Urinary bladder (tissue), 4 donors: ENCODE measurements around the gene ZNF800. TPM values are rescaled to one million over a fixed set of nuclear protein-coding genes. Genes with fewer than 3 reads are reported as not detected.

ENCODE experiments used
- DNase-seq: peaks from one replicate; pipeline ENCODE4 v3.0.0-alpha.2; 2015; ENCODE audit errors: extremely low spot score
- H3K27ac ChIP-seq: one replicate; pipeline ENCODE4 v1.5.1; 2013; ENCODE audit warnings: low read depth, mild to moderate bottlenecking, moderate library complexity
- H3K36me3 ChIP-seq: one replicate; pipeline ENCODE4 v1.6.1; 2013; ENCODE audit warnings: mild to moderate bottlenecking, moderate library complexity; ENCODE audit not compliant: insufficient read depth
- H3K4me1 ChIP-seq: one replicate; pipeline ENCODE4 v1.6.1; 2013; ENCODE audit warnings: mild to moderate bottlenecking, moderate library complexity; ENCODE audit not compliant: insufficient read depth
- H3K4me3 ChIP-seq: one replicate; pipeline ENCODE4 v1.5.1; 2013; ENCODE audit warnings: low read depth, low read length
- WGBS: extraction: QIAGEN DNeasy Blood & Tissue Kit; methylation state at CpG from one replicate; pipeline ENCODE4 v1.1.7; 2013; 5-methylcytosine and 5-hydroxymethylcytosine counted together
- polyA plus RNA-seq: library from polyadenylated mRNA; stranded (reverse); fragments of 200-250 nt; gene quantifications from one replicate; pipeline ENCODE4 v1.2.3, GENCODE V29; 2013
- total RNA-seq: library from RNA; depleted of rRNA; stranded (reverse); fragments of >200 nt; gene quantifications from one replicate; pipeline ENCODE4 v1.2.3, GENCODE V29; 2014
- donor health status: healthy with polysubstance abuse.
- donor health status: healthy.

Gene ZNF800
- total and polyA plus RNA-seq, 2 donors, result 9.8 to 42.5 TPM

DNA sequence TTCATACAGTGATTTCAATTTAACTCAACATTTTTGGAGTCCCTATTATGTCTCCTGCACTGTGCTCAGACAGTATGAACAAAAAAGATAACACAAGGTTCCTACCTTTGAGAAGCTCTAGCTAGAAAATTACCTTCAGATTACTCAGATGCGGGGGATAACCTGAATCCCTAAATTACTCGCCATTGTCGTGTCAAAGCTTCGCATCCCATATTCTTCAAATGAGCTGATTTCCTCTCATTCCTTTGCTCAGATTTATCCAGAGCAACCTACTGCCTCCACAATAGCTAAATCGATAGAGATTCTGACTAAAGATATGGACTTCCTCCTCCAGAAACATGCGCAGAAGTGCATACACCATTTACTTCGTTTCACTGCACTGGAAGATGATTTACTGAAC, 42.6 kb downstream of the ZNF800 start:
- no peak for DNase-seq
- Histone ChIP-seq H3K4me1 (no peaks in the 10 kb centered on the region), H3K4me3 (no peak overlapping the region), H3K27ac (no peak overlapping the region), H3K36me3 (no peaks in the 10 kb centered on the region)
- WGBS, result 89% methylated on average over 7 of the region's 7 CpGs

DNA sequence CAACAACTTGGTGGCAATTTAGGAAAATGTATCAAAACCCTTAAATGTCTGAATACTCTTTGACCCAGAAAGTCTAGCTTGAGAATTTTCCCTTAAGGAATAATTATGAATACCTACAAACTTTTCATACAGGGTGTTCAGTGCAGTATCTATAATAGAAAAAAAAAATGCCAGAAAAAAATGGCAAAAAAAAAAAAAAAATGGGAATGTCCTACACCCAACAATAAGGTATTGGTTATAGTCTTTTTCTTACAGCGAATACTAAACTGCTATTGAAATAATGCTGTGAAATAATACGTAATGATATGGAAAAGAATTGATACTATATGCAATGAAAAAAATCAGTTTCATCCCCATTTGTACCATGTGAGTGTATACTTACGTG, 44.3 kb downstream of the ZNF800 start:
- WGBS, result 95% methylated on average over 3 of the region's 3 CpGs
- no peak overlapping the region for H3K27ac ChIP-seq
- H3K4me1 ChIP-seq, result no peaks in the 10 kb centered on the region
- H3K4me3 ChIP-seq, result peak overlapping the region; percentile 43
- DNase-seq, result no peak
- no peaks in the 10 kb centered on the region for H3K36me3 ChIP-seq

DNA sequence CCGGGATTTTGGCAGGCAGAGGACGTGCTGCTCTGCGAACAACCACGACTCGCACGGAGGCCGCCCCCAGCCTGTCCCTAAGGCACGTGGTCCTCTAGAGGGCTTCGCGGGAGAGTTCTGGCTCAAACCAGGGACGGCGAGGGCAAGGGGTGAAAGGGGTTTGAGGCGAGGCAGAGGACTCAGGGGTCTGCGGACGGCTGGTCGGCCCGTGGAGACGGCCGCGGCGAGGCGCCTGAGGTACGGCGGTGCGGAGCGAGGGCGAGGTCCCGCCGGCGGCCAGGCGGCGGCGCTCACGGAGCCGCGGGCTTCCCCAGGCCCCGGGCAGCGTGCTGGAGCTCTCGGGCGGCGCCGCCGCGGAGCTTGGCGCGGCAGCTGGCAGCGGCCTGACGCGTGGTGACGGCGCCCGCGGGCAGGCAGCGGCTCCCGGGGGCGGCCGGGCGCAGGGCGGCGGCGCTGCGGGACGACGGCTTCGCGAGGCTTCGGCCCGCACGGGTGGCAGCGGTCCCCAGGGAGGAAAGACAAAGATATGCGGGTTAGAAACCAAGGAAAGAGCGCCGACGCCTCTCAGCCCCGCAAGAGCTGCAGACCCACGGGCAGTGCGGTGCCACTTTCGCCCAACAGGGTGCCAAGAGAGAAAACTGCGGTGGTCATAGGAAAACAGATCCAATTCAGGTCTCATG, 44.8 kb downstream of the ZNF800 start:
- 2% methylated on average over 79 of the region's 79 CpGs for WGBS
- Histone ChIP-seq H3K27ac (no peak overlapping the region), H3K36me3 (no peaks in the 10 kb centered on the region), H3K4me3 (peak overlapping the region; percentile 43), H3K4me1 (no peaks in the 10 kb centered on the region)
- no peak for DNase-seq

GRCh38 chr7:127346575-127347256, 45.8 kb downstream of the ZNF800 start:
- DNase-seq, result no peak
- Histone ChIP-seq H3K27ac (no peak overlapping the region), H3K36me3 (no peaks in the 10 kb centered on the region), H3K4me1 (no peaks in the 10 kb centered on the region), H3K4me3 (no peak overlapping the region)
- WGBS, result 83% methylated on average over 9 of the region's 9 CpGs

DNA sequence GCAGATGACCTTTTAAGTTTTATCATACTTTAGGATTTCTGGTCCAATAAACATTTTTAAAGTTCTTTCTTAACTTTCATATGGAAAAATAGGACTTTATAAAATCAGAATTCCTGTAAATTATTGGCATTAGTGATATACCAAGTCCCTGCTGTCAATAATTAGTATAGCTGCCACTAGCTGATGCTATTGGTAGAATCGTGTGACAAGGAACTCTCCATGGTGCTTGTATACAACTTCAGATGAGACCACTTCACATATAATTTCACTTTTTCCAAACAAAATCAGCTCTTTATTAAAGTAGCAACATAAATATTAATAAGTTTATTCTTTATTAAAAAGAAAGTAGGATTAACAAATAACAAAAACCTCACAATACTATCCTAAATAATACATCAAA, 49.9 kb downstream of the ZNF800 start:
- Histone ChIP-seq H3K36me3 (no peaks in the 10 kb centered on the region), H3K27ac (no peak overlapping the region), H3K4me1 (no peaks in the 10 kb centered on the region), H3K4me3 (no peak overlapping the region)
- no peak for DNase-seq
- 73% methylated on average over 1 of the region's 1 CpG for WGBS

GRCh38 chr7:127338122-127338521, 54.4 kb downstream of the ZNF800 start:
- no peaks in the 10 kb centered on the region for H3K4me1 ChIP-seq
- no peak overlapping the region for H3K4me3 ChIP-seq
- WGBS, result 75% methylated on average over 1 of the region's 1 CpG

GRCh38 chr7:127337581-127337980, 54.9 kb downstream of the ZNF800 start:
- 67% methylated on average over 5 of the region's 5 CpGs for WGBS
- H3K36me3 ChIP-seq, result no peaks in the 10 kb centered on the region
- H3K4me3 ChIP-seq, result no peak overlapping the region

More at GRCh38 chr7:127338122-127338521, 54.4 kb downstream of the ZNF800 start:
- no peak for DNase-seq
- Histone ChIP-seq H3K27ac (no peak overlapping the region), H3K36me3 (no peaks in the 10 kb centered on the region)

DNA sequence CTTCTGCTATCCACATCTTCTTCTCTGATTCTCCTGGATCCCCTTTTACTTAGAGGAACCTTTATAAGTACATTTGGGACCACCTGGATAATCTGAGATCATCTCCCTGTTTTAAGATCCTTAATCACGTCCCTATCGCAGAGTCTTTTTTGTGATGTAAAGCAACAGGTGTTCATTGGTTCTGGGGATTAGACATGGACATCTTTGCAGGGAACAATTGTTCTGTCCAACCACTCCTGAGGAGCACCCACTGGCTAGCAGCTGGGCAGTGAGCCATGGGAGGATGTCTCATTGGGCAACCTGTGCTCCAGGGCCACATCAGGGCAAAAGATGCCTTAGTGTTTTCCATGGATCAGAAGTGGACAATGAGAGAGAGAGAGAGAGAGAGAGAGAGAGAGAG, 56.0 kb downstream of the ZNF800 start:
- 93% methylated on average over 2 of the region's 2 CpGs for WGBS
- no peak overlapping the region for H3K4me3 ChIP-seq

More at GRCh38 chr7:127337581-127337980, 54.9 kb downstream of the ZNF800 start:
- DNase-seq, result no peak
- Histone ChIP-seq H3K4me1 (no peaks in the 10 kb centered on the region), H3K27ac (no peak overlapping the region)

DNA sequence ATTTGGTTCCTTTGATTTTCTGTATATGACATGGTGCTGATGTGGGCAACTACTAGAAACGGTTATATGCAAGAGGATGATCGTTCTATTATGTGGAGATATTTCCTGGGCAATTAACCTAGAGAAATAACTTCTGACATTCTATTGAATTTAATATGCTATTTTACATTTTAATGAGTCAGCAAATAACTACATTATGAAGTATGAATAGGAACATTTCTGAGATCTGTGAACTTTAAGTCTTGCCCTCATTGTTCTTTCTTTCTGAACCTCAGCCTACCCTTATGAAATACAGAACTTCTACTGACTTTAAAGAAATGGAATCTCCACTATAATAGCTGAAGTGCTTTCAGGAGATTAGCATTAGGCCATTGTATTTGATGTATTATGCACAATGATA, 59.6 kb downstream of the ZNF800 start:
- H3K36me3 ChIP-seq, result no peaks in the 10 kb centered on the region
- no peak for DNase-seq
- no peaks in the 10 kb centered on the region for H3K4me1 ChIP-seq
- 79% methylated on average over 2 of the region's 2 CpGs for WGBS
- no peak overlapping the region for H3K4me3 ChIP-seq
- H3K27ac ChIP-seq, result no peak overlapping the region

More for the DNA sequence above, 56.0 kb downstream of the ZNF800 start:
- no peak overlapping the region for H3K27ac ChIP-seq
- H3K4me1 ChIP-seq, result no peaks in the 10 kb centered on the region
- H3K36me3 ChIP-seq, result no peaks in the 10 kb centered on the region
- DNase-seq, result no peak

GRCh38 chr7:127330070-127330469, 62.4 kb downstream of the ZNF800 start:
- no peaks in the 10 kb centered on the region for H3K4me1 ChIP-seq
- WGBS, result 54% methylated on average over 1 of the region's 1 CpG
- no peak overlapping the region for H3K4me3 ChIP-seq
- no peaks in the 10 kb centered on the region for H3K36me3 ChIP-seq
- no peak overlapping the region for H3K27ac ChIP-seq
- no peak for DNase-seq

DNA sequence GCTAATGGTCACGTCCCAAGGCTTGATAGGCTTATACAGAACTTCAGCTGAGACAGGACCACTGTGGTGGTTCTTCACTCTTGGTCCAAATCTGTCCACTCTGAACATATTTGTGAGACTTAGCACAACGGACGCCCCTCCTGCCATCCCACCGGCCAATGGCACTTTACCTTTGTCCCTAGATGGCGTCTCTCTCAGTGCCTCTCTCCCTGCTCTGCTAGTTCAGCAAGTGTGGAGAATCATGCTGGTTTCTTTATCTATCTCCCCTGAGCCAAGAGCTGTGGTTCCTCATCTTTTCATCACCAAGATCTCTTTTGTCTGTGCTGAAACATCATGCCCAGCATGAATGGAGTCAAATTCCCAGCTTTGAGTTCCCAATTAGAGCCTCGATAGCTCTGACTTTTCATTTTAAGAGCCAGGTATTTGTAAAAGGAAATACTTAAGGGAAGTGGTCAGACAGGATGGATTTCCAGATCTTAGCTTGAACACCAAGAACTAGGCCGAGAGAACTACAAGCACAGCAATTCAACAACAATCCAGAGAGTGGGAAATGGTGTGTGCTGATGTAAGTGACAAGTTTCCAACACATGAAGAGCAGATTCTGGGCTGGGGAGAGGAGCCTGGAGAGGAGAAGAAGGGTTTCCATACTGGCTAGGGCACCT, 69.5 kb downstream of the ZNF800 start:
- DNase-seq, result no peak
- Histone ChIP-seq H3K36me3 (no peaks in the 10 kb centered on the region), H3K4me1 (no peaks in the 10 kb centered on the region), H3K27ac (no peak overlapping the region), H3K4me3 (no peak overlapping the region)
- WGBS, result 55% methylated on average over 7 of the region's 7 CpGs

DNA sequence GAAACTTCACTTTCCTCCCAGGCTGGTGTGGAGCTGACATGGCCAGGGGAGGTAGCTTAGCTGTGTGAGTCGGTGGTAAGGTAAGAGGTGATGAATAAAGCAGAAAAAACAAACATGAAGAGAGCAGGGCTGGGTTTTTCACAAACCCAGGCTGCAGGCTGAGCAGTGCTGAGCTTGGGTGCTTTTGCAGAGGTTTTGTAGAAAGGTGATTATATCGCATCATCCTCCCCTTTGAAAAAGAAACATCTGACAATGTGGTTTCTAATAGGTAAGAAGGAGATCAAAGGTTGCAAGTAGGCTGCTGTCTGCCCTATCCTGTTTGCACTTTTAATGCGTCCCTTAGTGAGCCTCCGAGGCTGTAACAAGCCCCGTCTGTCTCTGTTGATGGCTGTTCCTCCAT, 70.2 kb downstream of the ZNF800 start:
- Histone ChIP-seq H3K27ac (no peak overlapping the region), H3K4me1 (no peaks in the 10 kb centered on the region), H3K4me3 (no peak overlapping the region), H3K36me3 (no peaks in the 10 kb centered on the region)
- DNase-seq, result no peak
- WGBS, result 55% methylated on average over 5 of the region's 5 CpGs

DNA sequence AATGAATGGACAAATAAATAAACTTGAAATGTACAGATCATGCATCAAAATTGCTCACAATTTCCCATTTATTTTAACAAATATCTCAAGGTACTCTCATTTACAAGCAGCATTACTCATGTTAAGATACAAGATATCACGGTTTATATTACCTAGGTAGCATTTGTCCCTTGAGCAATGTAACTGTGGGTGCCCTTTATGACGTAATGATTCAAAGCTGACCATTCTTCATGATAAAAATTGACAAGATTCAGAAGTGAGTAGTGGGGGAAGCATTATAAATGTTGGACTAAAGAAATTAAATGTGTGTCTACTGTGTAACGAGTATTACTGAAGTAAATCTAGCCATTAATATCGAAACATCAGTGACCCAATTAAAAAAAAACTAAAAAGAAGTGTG, 71.5 kb downstream of the ZNF800 start:
- Histone ChIP-seq H3K27ac (no peak overlapping the region), H3K4me3 (no peak overlapping the region), H3K36me3 (no peaks in the 10 kb centered on the region), H3K4me1 (no peaks in the 10 kb centered on the region)
- 78% methylated on average over 4 of the region's 4 CpGs for WGBS
- DNase-seq, result no peak
